ENCODE data around the gene UCP2.
"Not testable (repeated sequence)": the region's sequence is repeated elsewhere in the genome, so short reads cannot be mapped to it uniquely, and the experiment has no call there.

Gene UCP2

GRCh38 chr11:73991471-73992006 lies 8.9 kb upstream of the UCP2 start:
- no peak for DNase-seq (ENCODE audit: low read depth)

GRCh38 chr11:73990730-73991129 lies 8.1 kb upstream of the UCP2 start:
- DNase-seq (ENCODE audit: low read depth): no peak

GRCh38 chr11:73989156-73989555 lies 6.5 kb upstream of the UCP2 start:
- DNase-seq (ENCODE audit: low read depth): no peak

GRCh38 chr11:73988227-73988626 lies 5.6 kb upstream of the UCP2 start:
- no peak for DNase-seq (ENCODE audit: low read depth)

GRCh38 chr11:73985661-73986060 lies 3.0 kb upstream of the UCP2 start:
- DNase-seq (ENCODE audit: low read depth): not testable (repeated sequence)

- DNase-seq (ENCODE audit: low read depth): no peak
Measured at GRCh38 chr11:73983741-73984538, 1.3 kb upstream of the UCP2 start.

GRCh38 chr11:73982990-73983740 lies 522 bp upstream of the UCP2 start:
- peak; percentile 27 for DNase-seq (ENCODE audit: low read depth)

- DNase-seq (ENCODE audit: low read depth): no peak
Measured at GRCh38 chr11:73981051-73981805, 1.4 kb downstream of the UCP2 start.

GRCh38 chr11:73980001-73980961 lies 2.4 kb downstream of the UCP2 start:
- DNase-seq (ENCODE audit: low read depth): no peak

- peak; percentile 26 for DNase-seq (ENCODE audit: low read depth)
Measured at GRCh38 chr11:73978576-73979086, 4.0 kb downstream of the UCP2 start.

GRCh38 chr11:73977856-73978519 lies 4.7 kb downstream of the UCP2 start:
- no peak for DNase-seq (ENCODE audit: low read depth)

- no peak for DNase-seq (ENCODE audit: low read depth)
Measured at GRCh38 chr11:73976451-73977151, 6.0 kb downstream of the UCP2 start.

GRCh38 chr11:73975479-73975757 lies 7.2 kb downstream of the UCP2 start:
- no peak for DNase-seq (ENCODE audit: low read depth)

- no peak for DNase-seq (ENCODE audit: low read depth)
Measured at GRCh38 chr11:73974604-73975478, 7.8 kb downstream of the UCP2 start.

- no peak for DNase-seq (ENCODE audit: low read depth)
Measured at GRCh38 chr11:73972620-73973449, 9.8 kb downstream of the UCP2 start.

- no peak for DNase-seq (ENCODE audit: low read depth)
Measured at GRCh38 chr11:73972187-73972586, 10.5 kb downstream of the UCP2 start.

- DNase-seq (ENCODE audit: low read depth): no peak
Measured at GRCh38 chr11:73971175-73971719, 11.4 kb downstream of the UCP2 start.

Measured in GM04503 (cell line).